ENCODE results near the gene RAD51B.

- TF ChIP-seq CTCF (IDR thresholded peaks at IDR 0.05): no peak
- no peak for TF ChIP-seq EP300 (IDR thresholded peaks at IDR 0.05)
- no peak for TF ChIP-seq POLR2AphosphoS5 (IDR thresholded peaks at IDR 0.05)
These were observed 787.1 kb downstream of the RAD51B start for GRCh38 chr14:68606644-68607043.
